PC-9 (cell line): ENCODE results near the gene UTP18. TPM values are rescaled to one million over a fixed set of nuclear protein-coding genes. Genes with fewer than 3 reads are reported as not detected.
"Not testable (repeated sequence)": the region's sequence is repeated elsewhere in the genome, so short reads cannot be mapped to it uniquely, and the experiment has no call there.

Experiments
- BruUV-seq: library from RNA; stranded (reverse); fragments of 400-500 nt; replicated peaks from 2 replicates; lab custom pipeline; 2021; lab: Mats Ljungman, UMichigan
- CTCF ChIA-PET: fragments of 300-600 bp; sonication (Branson Sonifier 250); formaldehyde crosslinking; loops from one replicate; lab custom pipeline; 2022; ENCODE audit warnings: antibody characterized with exemption; lab: Charles Lee
- POLR2A ChIA-PET: fragments of 300-600 bp; sonication (Branson Sonifier 250); formaldehyde crosslinking; loops from one replicate; lab custom pipeline; 2022; ENCODE audit warnings: antibody characterized with exemption; ENCODE audit not compliant: unreplicated experiment; lab: Charles Lee
- DNase-seq, 2 experiments: peaks; one replicate each; pipeline versions ENCODE4 v3.0.0 to v3.0.0-alpha.2; 2015 to 2022; ENCODE audit warnings: mixed read lengths in 1 of 2
- H2AFZ ChIP-seq: fragments of 200-600 bp; sonication (generic); 2 replicates; pipeline ENCODE4 v1.8.1; 2017; ENCODE audit warnings: antibody characterized with exemption
- H3F3A ChIP-seq: fragments of 200-600 bp; sonication (generic); 2 replicates; pipeline ENCODE4 v1.8.1; 2017; ENCODE audit warnings: antibody characterized with exemption, mild to moderate bottlenecking, low read depth; ENCODE audit not compliant: insufficient read depth
- H3K27ac ChIP-seq: fragments of 200-600 bp; sonication (generic); 2 replicates; pipeline ENCODE4 v1.6.1; 2016; ENCODE audit warnings: mixed run types
- H3K27me3 ChIP-seq: fragments of 200-600 bp; sonication (generic); 2 replicates; pipeline ENCODE4 v1.6.1; 2016; ENCODE audit warnings: low read depth, mixed run types; ENCODE audit not compliant: insufficient read depth
- H3K36me3 ChIP-seq: fragments of 200-600 bp; sonication (generic); 2 replicates; pipeline ENCODE4 v1.6.1; 2016; ENCODE audit warnings: low read depth, mixed run types
- H3K4me1 ChIP-seq: fragments of 200-600 bp; sonication (generic); replicated peaks from 2 replicates; pipeline ENCODE4 v1.6.1; 2016; ENCODE audit warnings: mixed run types; ENCODE audit not compliant: insufficient read depth
- H3K4me2 ChIP-seq: fragments of 200-600 bp; sonication (generic); 2 replicates; pipeline ENCODE4 v1.6.1; 2017; ENCODE audit warnings: mixed run types
- H3K4me3 ChIP-seq: fragments of 200-600 bp; sonication (generic); 2 replicates; pipeline ENCODE4 v1.6.1; 2016; ENCODE audit warnings: mixed run types
- H3K79me2 ChIP-seq: fragments of 200-600 bp; sonication (generic); 2 replicates; pipeline ENCODE4 v1.6.1; 2017; ENCODE audit warnings: low read depth, mixed run types
- H3K9me2 ChIP-seq: fragments of 200-600 bp; sonication (generic); 2 replicates; pipeline ENCODE4 v1.8.1; 2017; ENCODE audit warnings: mild to moderate bottlenecking; ENCODE audit not compliant: insufficient read depth
- H3K9me3 ChIP-seq: fragments of 200-600 bp; sonication (generic); 2 replicates; pipeline ENCODE4 v1.8.1; 2016; ENCODE audit warnings: low read depth; ENCODE audit not compliant: insufficient read depth
- H4K20me1 ChIP-seq: fragments of 200-600 bp; sonication (generic); 2 replicates; pipeline ENCODE4 v1.8.1; 2017; ENCODE audit not compliant: insufficient read depth
- EZH2 ChIP-seq: fragments of 200-600 bp; sonication (generic); IDR thresholded peaks from 2 replicates; pipeline ENCODE4 v1.8.0; 2017; ENCODE audit warnings: antibody characterized with exemption, low read depth
- intact Hi-C: fragments of 100-400 bp; cut with micrococcal nuclease; formaldehyde crosslinking; loops from one replicate; pipeline ENCODE4 v1.10.0; 2022; ENCODE audit not compliant: unreplicated experiment
- total RNA-seq: library from RNA; stranded (reverse); gene quantifications from 2 replicates; pipeline ENCODE4 v1.2.3, GENCODE V29; 2021
- TF ChIP-seq, protein P1 (sequence below): fragments of 200-600 bp; sonication (generic); conservative IDR thresholded peaks from 2 replicates; pipeline ENCODE4 v1.6.1; 2017; ENCODE audit warnings: mixed run types, antibody characterized with exemption, mild to moderate bottlenecking, moderate library complexity

UTP18 gene
- total RNA-seq, 1 experiment from 2014 or later = 31.8 TPM

DNA sequence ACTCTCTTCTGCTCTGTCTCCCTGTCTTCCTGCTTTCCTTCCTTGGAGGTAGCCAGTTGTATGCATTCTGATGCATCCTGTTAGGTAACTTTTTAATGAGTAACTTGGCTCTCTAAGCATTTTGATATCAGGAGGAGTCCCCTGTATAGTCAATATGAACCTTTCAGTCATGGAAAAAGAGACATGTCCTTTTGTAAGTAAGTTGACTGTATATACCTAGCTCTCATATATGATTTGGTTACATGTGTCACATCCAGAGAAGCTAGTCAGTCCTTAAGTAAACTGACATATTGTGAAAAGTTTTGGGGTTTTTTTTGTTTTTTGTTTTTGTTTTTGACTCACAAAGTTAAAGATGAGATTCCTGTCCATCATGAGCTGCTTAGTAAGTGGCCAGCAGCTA lies 18.8 kb downstream of the UTP18 start:
- Histone ChIP-seq H2AFZ (no peak overlapping the region), H3K79me2 (no peaks in the 10 kb centered on the region), H3K27me3 (no peaks in the 10 kb centered on the region), H3K9me2 (no peaks in the 10 kb centered on the region; the same call in 1 of the 2 replicates), H3K4me3 (no peak overlapping the region), H3K9me3 (no peaks in the 10 kb centered on the region), H4K20me1 (peaks cover 10% of the 10 kb centered on the region), H3K36me3 (peaks cover 42% of the 10 kb centered on the region), H3F3A (peaks cover 3% of the 10 kb centered on the region), H3K4me1 (no peaks in the 10 kb centered on the region), H3K4me2 (no peak overlapping the region), H3K27ac (no peak overlapping the region)
- intact Hi-C loops = no loop called here
- ChIA-PET POLR2A (no interaction called here), CTCF (no interaction called here)
- TF ChIP-seq EZH2 = no peak
- TF ChIP-seq, protein P1, sequence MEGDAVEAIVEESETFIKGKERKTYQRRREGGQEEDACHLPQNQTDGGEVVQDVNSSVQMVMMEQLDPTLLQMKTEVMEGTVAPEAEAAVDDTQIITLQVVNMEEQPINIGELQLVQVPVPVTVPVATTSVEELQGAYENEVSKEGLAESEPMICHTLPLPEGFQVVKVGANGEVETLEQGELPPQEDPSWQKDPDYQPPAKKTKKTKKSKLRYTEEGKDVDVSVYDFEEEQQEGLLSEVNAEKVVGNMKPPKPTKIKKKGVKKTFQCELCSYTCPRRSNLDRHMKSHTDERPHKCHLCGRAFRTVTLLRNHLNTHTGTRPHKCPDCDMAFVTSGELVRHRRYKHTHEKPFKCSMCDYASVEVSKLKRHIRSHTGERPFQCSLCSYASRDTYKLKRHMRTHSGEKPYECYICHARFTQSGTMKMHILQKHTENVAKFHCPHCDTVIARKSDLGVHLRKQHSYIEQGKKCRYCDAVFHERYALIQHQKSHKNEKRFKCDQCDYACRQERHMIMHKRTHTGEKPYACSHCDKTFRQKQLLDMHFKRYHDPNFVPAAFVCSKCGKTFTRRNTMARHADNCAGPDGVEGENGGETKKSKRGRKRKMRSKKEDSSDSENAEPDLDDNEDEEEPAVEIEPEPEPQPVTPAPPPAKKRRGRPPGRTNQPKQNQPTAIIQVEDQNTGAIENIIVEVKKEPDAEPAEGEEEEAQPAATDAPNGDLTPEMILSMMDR = no peak
- no peak for DNase-seq
- BruUV-seq = no TSS peak

DNA sequence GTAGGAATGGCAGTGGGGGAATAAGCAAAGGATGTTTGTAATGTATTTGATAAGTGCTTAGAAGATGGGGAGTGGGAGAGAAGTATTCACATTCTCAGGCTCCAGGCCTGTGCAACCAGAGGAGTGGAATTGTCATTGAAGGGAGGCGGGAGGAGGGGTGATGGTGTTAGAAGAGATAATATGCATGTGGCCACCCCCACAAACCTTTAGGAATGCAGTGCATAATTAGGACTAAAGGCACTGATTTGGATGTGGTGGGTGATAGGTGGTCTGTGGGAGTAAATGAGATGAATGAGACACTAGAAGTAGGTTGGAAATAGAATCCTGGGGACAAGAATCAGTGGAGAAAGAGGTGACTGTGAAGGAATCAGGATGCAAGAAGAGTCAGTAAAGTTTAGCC lies 27.1 kb downstream of the UTP18 start:
- no TSS peak for BruUV-seq
- Histone ChIP-seq H3K4me2 (no peak overlapping the region), H2AFZ (no peak overlapping the region), H3K27ac (no peak overlapping the region), H3K79me2 (no peaks in the 10 kb centered on the region), H3K9me3 (no peaks in the 10 kb centered on the region), H3K27me3 (no peaks in the 10 kb centered on the region), H3F3A (no peaks in the 10 kb centered on the region; the same call in 1 of the 2 replicates), H3K4me3 (no peak overlapping the region), H3K36me3 (peaks cover 50% of the 10 kb centered on the region), H4K20me1 (peaks cover 5% of the 10 kb centered on the region; the same call in 1 of the 2 replicates), H3K9me2 (peaks cover 4% of the 10 kb centered on the region; the same call in 1 of the 2 replicates), H3K4me1 (no peaks in the 10 kb centered on the region)
- CTCF ChIA-PET = no interaction called here
- no peak for DNase-seq
- intact Hi-C loops = no loop called here
- TF ChIP-seq, protein P1 = no peak
- no peak for TF ChIP-seq EZH2
- POLR2A ChIA-PET = no interaction called here

DNA sequence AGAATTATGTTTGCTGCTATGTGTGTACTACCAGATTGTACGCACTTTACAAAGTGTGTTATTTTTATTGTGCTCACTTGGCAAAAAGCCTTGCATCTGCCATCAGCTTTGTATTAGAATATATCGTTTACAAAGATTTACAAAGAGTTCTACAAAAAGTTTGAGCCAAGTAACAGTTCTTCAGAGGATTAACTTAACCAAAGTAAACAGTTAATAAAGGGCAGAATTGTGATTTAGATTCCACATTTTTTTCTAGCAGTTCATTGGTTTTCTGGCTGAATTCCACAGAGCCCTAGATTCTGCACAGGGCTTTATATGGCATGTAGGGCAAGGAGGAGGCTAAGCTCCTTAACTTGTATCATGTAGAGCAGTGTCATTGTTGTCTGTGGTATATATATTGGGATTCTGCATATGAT lies 29.4 kb downstream of the UTP18 start:
- intact Hi-C loops = no loop called here
- Histone ChIP-seq H4K20me1 (peaks cover 5% of the 10 kb centered on the region; the same call in 1 of the 2 replicates), H3K4me1 (no peaks in the 10 kb centered on the region), H3K9me2 (no peaks in the 10 kb centered on the region), H3K27me3 (no peaks in the 10 kb centered on the region), H3K36me3 (peaks cover 45% of the 10 kb centered on the region), H3K27ac (no peak overlapping the region), H3K4me2 (no peak overlapping the region), H2AFZ (no peak overlapping the region), H3K79me2 (no peaks in the 10 kb centered on the region), H3F3A (no peaks in the 10 kb centered on the region; the same call in 1 of the 2 replicates), H3K4me3 (no peak overlapping the region), H3K9me3 (no peaks in the 10 kb centered on the region)
- DNase-seq = no peak
- TF ChIP-seq, protein P1 = no peak
- no peak for TF ChIP-seq EZH2
- ChIA-PET POLR2A (no interaction called here), CTCF (no interaction called here)
- BruUV-seq = no TSS peak

DNA sequence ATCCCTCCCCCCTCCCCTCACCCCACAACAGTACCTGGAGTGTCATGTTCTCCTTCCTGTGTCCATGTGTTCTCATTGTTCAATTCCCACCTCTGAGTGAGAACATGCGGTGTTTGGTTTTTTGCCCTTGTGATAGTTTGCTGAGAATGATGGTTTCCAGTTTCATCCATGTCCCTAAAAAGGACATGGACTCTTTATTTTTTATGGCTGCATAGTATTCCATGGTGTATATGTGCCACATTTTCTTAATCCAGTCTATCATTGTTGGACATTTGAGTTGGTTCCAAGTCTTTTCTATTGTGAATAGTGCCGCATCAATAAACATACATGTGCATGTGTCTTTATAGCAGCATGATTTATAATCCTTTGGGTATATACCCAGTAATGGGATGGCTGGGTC lies 34.0 kb downstream of the UTP18 start:
- H3K4me3 ChIP-seq, DNase-seq, H3K27ac ChIP-seq, H3K4me2 ChIP-seq, H3K4me1 ChIP-seq, CTCF ChIA-PET, BruUV-seq, H3K27me3 ChIP-seq, H3K9me2 ChIP-seq, H2AFZ ChIP-seq, H3K9me3 ChIP-seq, H3F3A ChIP-seq, H3K79me2 ChIP-seq, intact Hi-C loops, POLR2A ChIA-PET, H4K20me1 ChIP-seq: not testable (repeated sequence)
- peaks cover 12% of the 10 kb centered on the region for H3K36me3 ChIP-seq
